Stomach smooth muscle (tissue), 2 donors: ENCODE data around the gene TFEC.

Experiments
- H3K27ac ChIP-seq: one replicate; pipeline ENCODE4 v1.7.0; 2013; ENCODE audit warnings: mild to moderate bottlenecking, low read length, inconsistent platforms
- H3K27me3 ChIP-seq, 2 donors: one replicate each; pipeline ENCODE4 v1.7.0; 2013; ENCODE audit warnings: low read length in 2 of 2; ENCODE audit not compliant: insufficient read depth in 2 of 2, control insufficient read depth in 1 of 2
- H3K36me3 ChIP-seq, 2 donors: one replicate each; pipeline ENCODE4 v1.7.0; 2013; ENCODE audit warnings: low read length in 2 of 2; ENCODE audit not compliant: control insufficient read depth in 2 of 2, insufficient read depth in 2 of 2
- H3K4me1 ChIP-seq: one replicate; pipeline ENCODE4 v1.7.0; 2013; ENCODE audit warnings: low read length; ENCODE audit not compliant: control insufficient read depth, insufficient read depth
- H3K4me3 ChIP-seq, 2 donors: one replicate each; pipeline ENCODE4 v1.7.0; 2013; ENCODE audit warnings: low read length in 2 of 2
- H3K9ac ChIP-seq, 2 donors: one replicate each; pipeline ENCODE4 v1.7.0; 2013; ENCODE audit warnings: low read length in 2 of 2, mild to moderate bottlenecking in 1 of 2
- H3K9me3 ChIP-seq, 2 donors: one replicate each; pipeline ENCODE4 v1.7.0; 2013; ENCODE audit warnings: low read length in 2 of 2; ENCODE audit not compliant: control insufficient read depth in 2 of 2
- donor health status: healthy.
- donor health status: Pancreatic carcinoma.

Gene TFEC

DNA sequence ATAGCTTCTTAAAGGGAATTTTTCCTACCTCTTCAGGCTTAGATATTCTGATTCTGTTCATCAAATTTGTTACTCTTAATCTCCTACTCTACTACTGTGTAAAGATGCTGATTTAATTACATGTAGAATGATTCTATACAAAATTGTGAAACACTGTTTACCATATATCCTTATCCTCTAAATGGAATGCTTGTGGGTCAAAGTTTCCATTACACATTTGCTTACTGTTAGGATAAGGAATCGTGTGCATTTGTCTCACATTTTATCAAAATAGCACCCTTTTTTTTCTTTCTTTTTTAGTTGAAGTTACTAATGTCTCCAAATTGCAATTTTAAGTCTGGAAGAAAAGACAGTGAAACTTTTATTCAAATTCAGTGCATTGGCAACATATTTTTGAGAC lies 65.3 kb downstream of the TFEC start:
- no peak overlapping the region for H3K9ac ChIP-seq
- H3K27ac ChIP-seq, result no peak overlapping the region
- H3K27me3 ChIP-seq, result no peaks in the 10 kb centered on the region
- H3K36me3 ChIP-seq, result no peaks in the 10 kb centered on the region
- no peak overlapping the region for H3K4me3 ChIP-seq
- H3K4me1 ChIP-seq, result no peaks in the 10 kb centered on the region
- no peaks in the 10 kb centered on the region for H3K9me3 ChIP-seq

DNA sequence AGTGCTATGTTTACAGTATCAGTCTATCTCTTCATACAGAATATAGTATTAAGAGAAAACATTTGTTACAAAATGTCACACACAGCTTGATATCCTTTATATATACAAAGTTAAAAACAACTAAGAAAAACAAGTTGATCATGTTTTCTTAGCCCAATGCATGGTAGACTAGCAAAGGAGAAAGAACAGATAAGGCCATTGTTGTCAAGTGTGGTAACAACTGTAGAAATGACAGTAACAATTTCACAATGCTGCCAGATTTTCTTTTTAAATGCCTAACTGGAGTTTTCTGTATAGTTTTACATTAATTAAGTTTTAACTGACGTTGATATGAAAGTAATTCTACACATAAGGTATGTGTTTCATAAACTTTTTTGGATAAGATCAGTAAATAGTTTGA lies 65.8 kb downstream of the TFEC start:
- no peak overlapping the region for H3K9ac ChIP-seq
- no peaks in the 10 kb centered on the region for H3K9me3 ChIP-seq
- no peak overlapping the region for H3K27ac ChIP-seq

DNA sequence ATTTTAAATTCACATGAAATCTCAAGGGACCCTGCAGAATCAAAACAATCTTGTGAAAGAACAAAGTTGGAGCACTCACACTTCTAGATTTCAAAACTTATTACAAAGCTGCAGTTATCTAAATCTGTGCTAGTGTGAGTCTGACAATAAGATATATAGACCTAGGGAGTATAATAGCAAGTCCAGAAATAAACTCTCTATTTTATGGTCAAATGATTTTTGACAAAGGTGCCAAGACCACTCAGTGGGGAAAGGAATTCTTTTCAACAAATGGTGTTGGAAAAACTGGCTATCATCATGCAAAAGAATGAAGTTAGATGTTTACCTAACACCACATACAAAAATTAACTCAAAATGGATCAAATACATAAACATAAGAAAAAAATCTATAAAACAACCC lies 68.2 kb downstream of the TFEC start:
- Histone ChIP-seq H3K4me1 (no peaks in the 10 kb centered on the region), H3K36me3 (no peaks in the 10 kb centered on the region), H3K4me3 (no peak overlapping the region), H3K27ac (no peak overlapping the region), H3K9ac (no peak overlapping the region), H3K27me3 (no peaks in the 10 kb centered on the region), H3K9me3 (no peaks in the 10 kb centered on the region)

More for the DNA sequence above, 65.8 kb downstream of the TFEC start:
- H3K36me3 ChIP-seq, result no peaks in the 10 kb centered on the region
- no peak overlapping the region for H3K4me3 ChIP-seq
- H3K4me1 ChIP-seq, result no peaks in the 10 kb centered on the region
- no peaks in the 10 kb centered on the region for H3K27me3 ChIP-seq

DNA sequence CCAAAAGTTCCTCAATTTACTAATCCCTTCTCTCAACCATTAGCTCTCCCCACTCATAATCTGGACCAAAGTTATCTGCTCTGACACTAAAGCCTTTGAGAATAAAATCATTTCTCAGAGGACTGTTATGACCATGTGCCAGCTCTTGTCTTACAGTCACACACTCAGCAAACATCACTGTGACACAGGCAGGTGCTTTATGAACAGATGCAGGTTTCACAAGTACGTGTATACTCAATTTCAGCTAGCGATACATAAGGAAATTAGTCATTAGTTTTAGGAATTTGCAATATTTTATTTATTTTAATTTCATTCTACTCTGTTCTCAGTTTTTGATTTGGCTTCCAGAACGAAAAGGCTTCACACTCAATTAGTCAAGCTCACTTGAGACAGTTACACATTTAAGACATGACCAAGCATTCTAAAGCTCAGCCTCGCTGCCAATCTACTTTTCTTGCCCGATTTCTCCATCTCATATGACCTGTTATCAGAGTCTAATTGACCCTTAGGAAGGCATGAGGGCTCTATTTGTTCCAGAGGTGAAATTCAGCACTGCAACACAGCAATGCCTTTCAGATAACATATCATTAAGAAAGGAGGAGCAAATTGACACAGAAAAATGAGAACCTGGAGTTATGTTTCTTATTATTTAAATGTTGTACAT lies 76.8 kb downstream of the TFEC start:
- H3K9me3 ChIP-seq, result no peaks in the 10 kb centered on the region
- H3K27ac ChIP-seq, result no peak overlapping the region
- H3K4me3 ChIP-seq, result no peak overlapping the region
- no peaks in the 10 kb centered on the region for H3K36me3 ChIP-seq
- no peaks in the 10 kb centered on the region for H3K4me1 ChIP-seq
- no peak overlapping the region for H3K9ac ChIP-seq
- no peaks in the 10 kb centered on the region for H3K27me3 ChIP-seq

DNA sequence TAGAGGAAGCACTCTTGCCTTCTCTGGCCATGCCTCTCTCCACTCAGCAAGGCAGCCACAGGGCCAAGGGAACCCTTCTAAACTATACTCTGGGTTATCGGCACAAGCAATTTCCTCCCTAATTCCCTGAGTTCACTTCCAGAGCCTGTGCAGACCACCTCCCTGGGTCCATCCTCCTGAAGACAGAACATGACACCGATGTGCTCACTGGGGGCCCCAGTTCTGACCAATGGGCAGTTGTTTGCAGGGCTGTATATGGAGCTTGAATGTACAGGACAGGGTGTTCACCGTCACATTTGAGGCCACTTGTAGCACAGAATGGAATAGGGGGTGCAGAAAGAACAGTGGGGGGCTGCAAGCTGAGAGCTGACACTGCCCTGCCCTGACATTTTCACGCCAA lies 77.7 kb downstream of the TFEC start:
- H3K27me3 ChIP-seq, result no peaks in the 10 kb centered on the region
- H3K36me3 ChIP-seq, result no peaks in the 10 kb centered on the region
- no peaks in the 10 kb centered on the region for H3K4me1 ChIP-seq
- no peak overlapping the region for H3K4me3 ChIP-seq
- H3K9me3 ChIP-seq, result no peaks in the 10 kb centered on the region
- no peak overlapping the region for H3K27ac ChIP-seq
- no peak overlapping the region for H3K9ac ChIP-seq

DNA sequence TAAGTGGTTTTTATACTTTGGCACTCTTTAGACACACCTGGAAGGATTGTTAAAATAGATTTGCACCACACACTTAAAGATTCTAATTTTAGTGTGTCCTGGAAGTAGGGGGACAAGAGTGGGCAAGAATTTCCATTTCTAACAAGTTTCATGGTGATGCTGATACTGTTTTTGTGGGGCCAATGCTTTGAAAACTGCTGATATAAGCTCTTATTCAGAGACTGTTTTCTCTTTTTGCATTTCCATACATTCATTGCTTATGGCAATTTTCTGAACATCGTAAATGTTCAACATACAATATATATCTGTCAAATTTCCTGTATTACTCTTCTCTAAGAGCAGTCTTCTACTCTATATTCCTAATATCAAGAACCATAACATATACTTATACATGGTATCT lies 79.0 kb downstream of the TFEC start:
- H3K36me3 ChIP-seq, result no peaks in the 10 kb centered on the region
- H3K4me3 ChIP-seq, result no peak overlapping the region
- H3K9me3 ChIP-seq, result no peaks in the 10 kb centered on the region
- H3K4me1 ChIP-seq, result no peaks in the 10 kb centered on the region
- no peak overlapping the region for H3K27ac ChIP-seq
- no peaks in the 10 kb centered on the region for H3K27me3 ChIP-seq
- no peak overlapping the region for H3K9ac ChIP-seq

DNA sequence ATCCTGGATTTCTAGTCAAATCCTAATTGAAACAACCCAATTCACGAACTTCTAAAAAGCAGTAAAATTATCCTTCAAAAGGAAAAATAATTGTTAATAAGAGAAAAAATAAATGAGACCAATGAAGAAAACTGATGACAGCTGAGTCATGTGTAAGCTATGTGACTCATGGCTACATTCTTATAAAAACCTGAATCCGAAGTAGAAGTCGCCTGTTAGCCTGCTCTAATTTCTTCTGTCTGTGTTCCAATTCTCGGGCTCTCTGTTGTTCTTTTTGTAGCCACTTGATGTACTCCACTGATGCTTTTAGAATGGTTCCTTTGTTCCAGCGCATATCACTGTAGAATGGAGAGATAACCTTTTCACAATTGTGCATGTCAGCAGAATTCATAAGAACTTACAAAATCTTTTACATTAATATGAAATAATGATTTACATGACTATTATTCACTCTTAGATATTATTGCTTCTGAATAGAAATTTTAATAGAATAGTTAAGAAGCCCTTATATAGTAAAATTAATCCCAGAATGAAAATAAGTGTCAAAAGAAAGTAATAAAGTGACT lies 88.8 kb downstream of the TFEC start:
- Histone ChIP-seq H3K4me1 (no peaks in the 10 kb centered on the region), H3K4me3 (no peak overlapping the region), H3K9me3 (no peaks in the 10 kb centered on the region), H3K27ac (no peak overlapping the region), H3K9ac (no peak overlapping the region), H3K36me3 (no peaks in the 10 kb centered on the region), H3K27me3 (no peaks in the 10 kb centered on the region)

DNA sequence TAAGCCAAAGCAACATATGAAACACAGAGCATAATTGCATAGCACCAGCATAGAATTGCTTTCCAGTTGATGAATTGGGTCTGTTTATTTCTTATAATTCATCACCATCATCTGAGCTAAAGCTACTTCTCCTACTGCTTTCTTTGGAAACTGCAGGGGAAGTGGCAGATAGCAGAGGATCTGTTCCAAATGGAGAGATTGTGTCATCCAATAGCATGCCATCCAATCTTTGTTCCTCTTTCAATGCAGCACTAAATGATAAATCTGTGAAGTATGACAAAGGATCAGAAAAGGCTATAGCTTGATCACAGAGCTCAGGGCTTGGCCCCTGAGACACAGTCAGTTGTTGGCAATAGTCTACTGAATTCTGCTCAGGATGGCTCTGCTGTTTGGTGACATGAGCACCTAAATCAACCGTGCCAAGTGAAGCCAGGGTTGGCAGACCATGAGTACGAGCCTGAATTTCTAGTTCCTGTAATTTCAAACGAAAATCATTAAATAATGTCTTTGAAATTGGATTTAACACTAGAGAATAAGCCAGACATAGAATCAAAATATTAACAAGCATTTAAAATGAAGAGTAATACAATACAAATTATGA lies 90.0 kb downstream of the TFEC start:
- no peak overlapping the region for H3K4me3 ChIP-seq
- no peaks in the 10 kb centered on the region for H3K27me3 ChIP-seq
- H3K9me3 ChIP-seq, result no peaks in the 10 kb centered on the region
- H3K36me3 ChIP-seq, result no peaks in the 10 kb centered on the region
- H3K27ac ChIP-seq, result no peak overlapping the region
- H3K9ac ChIP-seq, result no peak overlapping the region
- no peaks in the 10 kb centered on the region for H3K4me1 ChIP-seq

DNA sequence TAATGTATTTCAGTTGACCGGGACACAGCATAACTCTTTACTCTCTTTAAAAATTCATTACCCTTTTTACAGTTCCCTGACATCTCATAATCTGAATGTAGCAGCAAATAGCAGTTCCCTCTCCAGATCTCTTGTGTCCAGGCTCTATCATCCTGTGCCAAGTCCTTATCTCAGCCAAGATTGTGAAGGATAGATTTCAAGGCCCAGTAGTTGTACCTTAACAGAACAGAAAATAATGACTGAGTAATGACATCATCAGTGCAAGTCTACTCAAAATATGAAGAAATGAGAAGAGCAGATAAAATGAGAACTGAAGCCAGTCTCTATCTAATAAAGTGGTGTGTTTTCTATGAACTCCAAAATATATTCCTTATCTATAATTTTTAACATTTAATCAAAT lies 92.6 kb downstream of the TFEC start:
- Histone ChIP-seq H3K4me1 (no peaks in the 10 kb centered on the region), H3K9me3 (no peaks in the 10 kb centered on the region), H3K4me3 (no peak overlapping the region), H3K9ac (no peak overlapping the region), H3K27ac (no peak overlapping the region), H3K27me3 (no peaks in the 10 kb centered on the region), H3K36me3 (no peaks in the 10 kb centered on the region)

DNA sequence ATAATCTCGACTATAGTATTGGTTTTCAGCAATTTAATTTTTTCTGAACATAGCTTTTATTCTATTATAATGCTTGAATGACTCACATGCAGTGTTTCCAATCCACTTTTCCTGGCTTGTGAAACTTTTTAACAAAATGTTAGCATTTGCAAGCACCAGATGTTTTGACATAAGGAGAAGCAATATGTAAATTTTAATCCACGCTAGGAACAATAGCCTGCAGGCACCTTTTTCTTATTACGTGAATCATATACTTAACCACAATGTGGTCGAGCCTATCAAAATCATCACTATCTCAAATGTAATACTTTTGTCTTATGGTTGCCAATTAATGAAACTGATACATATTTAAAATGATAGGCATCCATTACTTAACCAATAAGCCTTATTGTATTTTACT lies 97.1 kb downstream of the TFEC start:
- Histone ChIP-seq H3K9me3 (no peaks in the 10 kb centered on the region), H3K4me1 (no peaks in the 10 kb centered on the region), H3K9ac (no peak overlapping the region), H3K27ac (no peak overlapping the region), H3K27me3 (no peaks in the 10 kb centered on the region), H3K36me3 (no peaks in the 10 kb centered on the region), H3K4me3 (no peak overlapping the region)

DNA sequence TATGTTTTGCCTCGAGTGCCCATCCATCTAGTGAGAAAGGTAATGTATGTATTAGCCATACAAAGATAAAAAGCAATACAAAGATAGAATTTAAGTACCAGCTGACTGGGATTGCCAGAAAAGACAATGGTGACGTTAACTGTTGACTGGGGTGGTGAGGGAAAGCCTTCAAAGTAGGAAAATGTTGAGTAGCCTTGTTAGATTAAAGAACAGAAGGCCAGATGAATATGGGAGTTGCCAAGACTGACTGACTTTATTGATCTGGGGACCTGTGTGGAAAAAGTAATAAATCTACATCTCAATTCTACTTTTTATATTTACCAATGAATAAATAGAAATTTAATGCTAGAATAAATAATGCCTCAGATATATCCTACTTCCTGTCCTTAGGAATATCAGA lies 97.7 kb downstream of the TFEC start:
- no peak overlapping the region for H3K27ac ChIP-seq
- H3K9ac ChIP-seq, result no peak overlapping the region
- no peaks in the 10 kb centered on the region for H3K36me3 ChIP-seq
- H3K4me3 ChIP-seq, result no peak overlapping the region
- no peaks in the 10 kb centered on the region for H3K27me3 ChIP-seq
- H3K9me3 ChIP-seq, result no peaks in the 10 kb centered on the region
- H3K4me1 ChIP-seq, result no peaks in the 10 kb centered on the region
